Measurements from ENCODE around the gene SPN.
A peak's percentile ranks its signal among the peaks of the same experiment; 100 is the strongest.
"Not testable (repeated sequence)": the region's sequence is repeated elsewhere in the genome, so short reads cannot be mapped to it uniquely, and the experiment has no call there.

The SPN gene
- 47.1 to 278 reads per million in 2 experiments for total RNA-seq

- DNase-seq (ENCODE audit: low read depth) = no peak
These were observed at the start of gene SPN for GRCh38 chr16:29663016-29663806. Gene SPN (plus strand): TSS chr16:29663247. CDS start chr16:29663729, 482 bp downstream.

GRCh38 chr16:29613307-29614057, 49.6 kb upstream of the SPN start:
- DNase-seq (ENCODE audit: low read depth) = peak; percentile 81

- DNase-seq (ENCODE audit: low read depth) = not testable (repeated sequence)
These were observed 48.2 kb upstream of the SPN start for GRCh38 chr16:29614691-29615314.

GRCh38 chr16:29616127-29616526, 46.9 kb upstream of the SPN start:
- not testable (repeated sequence) for DNase-seq (ENCODE audit: low read depth)

GRCh38 chr16:29620591-29620990, 42.5 kb upstream of the SPN start:
- DNase-seq (ENCODE audit: low read depth) = not testable (repeated sequence)

GRCh38 chr16:29622738-29623137, 40.3 kb upstream of the SPN start:
- not testable (repeated sequence) for DNase-seq (ENCODE audit: low read depth)

GRCh38 chr16:29623253-29623652, 39.8 kb upstream of the SPN start:
- not testable (repeated sequence) for DNase-seq (ENCODE audit: low read depth)

GRCh38 chr16:29625114-29625513, 37.9 kb upstream of the SPN start:
- DNase-seq (ENCODE audit: low read depth) = not testable (repeated sequence)

GRCh38 chr16:29626778-29627331, 36.2 kb upstream of the SPN start:
- DNase-seq (ENCODE audit: low read depth) = not testable (repeated sequence)

GRCh38 chr16:29627661-29628075, 35.4 kb upstream of the SPN start:
- DNase-seq (ENCODE audit: low read depth) = not testable (repeated sequence)

- DNase-seq (ENCODE audit: low read depth) = not testable (repeated sequence)
These were observed 34.3 kb upstream of the SPN start for GRCh38 chr16:29628707-29629106.

- DNase-seq (ENCODE audit: low read depth) = not testable (repeated sequence)
These were observed 33.7 kb upstream of the SPN start for GRCh38 chr16:29629318-29629717.

- DNase-seq (ENCODE audit: low read depth) = not testable (repeated sequence)
These were observed 31.4 kb upstream of the SPN start for GRCh38 chr16:29631658-29632057.

- not testable (repeated sequence) for DNase-seq (ENCODE audit: low read depth)
These were observed 27.1 kb upstream of the SPN start for GRCh38 chr16:29635902-29636301.

- not testable (repeated sequence) for DNase-seq (ENCODE audit: low read depth)
These were observed 26.7 kb upstream of the SPN start for GRCh38 chr16:29636368-29636767.

GRCh38 chr16:29638751-29639150, 24.3 kb upstream of the SPN start:
- not testable (repeated sequence) for DNase-seq (ENCODE audit: low read depth)

- no peak for DNase-seq (ENCODE audit: low read depth)
These were observed 21.5 kb upstream of the SPN start for GRCh38 chr16:29641561-29641960.

GRCh38 chr16:29643596-29643995, 19.5 kb upstream of the SPN start:
- no peak for DNase-seq (ENCODE audit: low read depth)

- DNase-seq (ENCODE audit: low read depth) = no peak
These were observed 18.6 kb upstream of the SPN start for GRCh38 chr16:29644338-29644857.

- DNase-seq (ENCODE audit: low read depth) = no peak
These were observed 17.9 kb upstream of the SPN start for GRCh38 chr16:29644973-29645693.

- DNase-seq (ENCODE audit: low read depth) = no peak
These were observed 17.3 kb upstream of the SPN start for GRCh38 chr16:29645694-29646187.
